Activated CD8-positive, alpha-beta T cell treated with anti-CD3 and anti-CD28 coated beads, Interleukin-2, amount 10 ng/mL, durations not matched to agents 7 days and 5 days (primary cell): Measurements from ENCODE around the gene ST14. TPM values are rescaled to one million over a fixed set of nuclear protein-coding genes. Genes with fewer than 3 reads are reported as not detected.
"Not testable (repeated sequence)": the region's sequence is repeated elsewhere in the genome, so short reads cannot be mapped to it uniquely, and the experiment has no call there.

Source experiments
- ATAC-seq: fragments of 150-1000 bp; cut with Tn5 transposase; one replicate; pipeline ENCODE4 v1.10.0; 2021; ENCODE audit warnings: moderate library complexity
- CTCF ChIA-PET: fragments of 350-600 bp; sonication (Branson Sonifier 250); formaldehyde crosslinking; loops from one replicate; lab custom pipeline; 2021; ENCODE audit warnings: antibody characterized with exemption; lab: Charles Lee
- POLR2A ChIA-PET: fragments of 350-600 bp; sonication (Branson Sonifier 250); formaldehyde crosslinking; loops from one replicate; lab custom pipeline; 2021; ENCODE audit warnings: antibody characterized with exemption; lab: Charles Lee
- DNase-seq: peaks from one replicate; pipeline ENCODE4 v3.0.0-alpha.2; 2020
- H3K27ac Mint-ChIP-seq: one replicate; pipeline ENCODE4 v1.8.0; 2021; ENCODE audit warnings: mild to moderate bottlenecking, mixed read lengths
- H3K27me3 Mint-ChIP-seq: one replicate; pipeline ENCODE4 v1.8.0; 2021; ENCODE audit warnings: low read depth, mixed read lengths
- H3K36me3 Mint-ChIP-seq: one replicate; pipeline ENCODE4 v1.8.0; 2021; ENCODE audit warnings: low read depth, mixed read lengths
- H3K4me1 Mint-ChIP-seq: one replicate; pipeline ENCODE4 v1.8.0; 2021; ENCODE audit warnings: low read depth, mixed read lengths
- H3K4me3 Mint-ChIP-seq: one replicate; pipeline ENCODE4 v1.8.0; 2021; ENCODE audit warnings: mild to moderate bottlenecking, mixed read lengths
- H3K9me3 Mint-ChIP-seq: one replicate; pipeline ENCODE4 v1.8.0; 2022; ENCODE audit warnings: mixed read lengths; ENCODE audit not compliant: insufficient read depth
- total RNA-seq, 2 experiments: library from RNA; stranded (reverse); gene quantifications; one replicate each; pipeline ENCODE4 v1.2.3, GENCODE V29; 2021

The ST14 gene
- total RNA-seq, 2 experiments from 2014 or later, result not detected

DNA sequence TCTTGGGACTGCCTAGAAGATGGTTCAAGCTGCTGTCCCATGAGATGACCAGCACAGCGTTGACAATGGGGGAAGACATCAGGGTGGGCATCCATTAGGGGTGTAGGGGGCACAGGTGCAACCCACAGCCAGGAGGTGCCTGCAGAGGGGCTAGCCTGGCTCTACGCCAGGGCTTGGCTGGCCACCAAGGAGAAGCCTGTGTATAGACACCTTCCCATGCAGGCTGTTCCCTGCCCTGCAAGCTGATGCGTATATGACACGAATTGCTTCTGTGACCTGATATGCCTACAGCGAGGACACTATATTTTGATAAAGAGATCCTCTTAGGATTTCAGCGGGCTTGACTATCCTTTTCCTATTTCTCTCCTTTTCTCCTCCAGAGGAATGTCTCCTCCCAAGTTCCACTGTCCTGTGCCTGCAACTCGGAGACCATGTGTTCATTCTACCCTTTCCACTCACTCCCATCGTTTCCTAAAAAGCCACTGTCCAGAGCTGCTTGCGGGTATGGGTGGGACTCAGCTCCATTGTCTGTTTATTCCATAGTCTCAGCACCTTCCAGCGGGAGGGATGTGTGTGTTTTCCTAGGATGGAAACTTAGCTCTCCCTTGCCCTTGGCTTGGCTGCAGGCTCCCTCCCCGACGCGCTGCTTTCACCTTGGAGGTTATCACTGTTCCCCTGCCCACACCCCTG lies 56.1 kb downstream of the ST14 start:
- Mint-ChIP-seq H3K4me3 (no peak overlapping the region), H3K9me3 (no peaks in the 10 kb centered on the region)
- CTCF ChIA-PET, result no interaction called here

DNA sequence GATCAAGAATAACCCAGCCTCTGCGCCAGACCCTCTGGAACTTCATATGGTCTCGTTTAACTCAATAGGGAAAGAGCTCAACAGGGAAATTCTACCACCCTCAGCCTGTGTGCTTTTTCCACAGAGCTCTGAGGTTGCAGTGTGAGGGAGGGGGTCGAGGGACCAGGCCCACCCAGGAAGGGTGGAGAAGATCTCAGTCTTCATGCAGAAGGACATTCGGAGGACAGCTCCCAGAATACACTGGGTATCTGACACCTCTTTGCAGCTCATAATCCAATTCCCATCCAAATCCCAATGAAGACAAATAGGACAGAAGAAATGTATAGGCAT lies 56.6 kb downstream of the ST14 start:
- H3K36me3 Mint-ChIP-seq, result no peaks in the 10 kb centered on the region
- no peaks in the 10 kb centered on the region for H3K9me3 Mint-ChIP-seq
- peaks cover 8% of the 10 kb centered on the region for H3K27me3 Mint-ChIP-seq
- ChIA-PET POLR2A (interaction anchor here (0.6 kb wide), 1 partner anchor 681 kb away, joined by 4 read pairs; no protein-coding TSS in a partner anchor), CTCF (no interaction called here)
- DNase-seq, result no peak
- H3K27ac Mint-ChIP-seq, result no peak overlapping the region
- no peak overlapping the region for H3K4me3 Mint-ChIP-seq
- ATAC-seq, result no peak
- H3K4me1 Mint-ChIP-seq, result no peaks in the 10 kb centered on the region

More for the DNA sequence above, 56.1 kb downstream of the ST14 start:
- ATAC-seq, result no peak
- no peaks in the 10 kb centered on the region for H3K36me3 Mint-ChIP-seq
- POLR2A ChIA-PET, result interaction anchor here (0.6 kb wide), 1 partner anchor 681 kb away, joined by 4 read pairs; no protein-coding TSS in a partner anchor
- H3K4me1 Mint-ChIP-seq, result no peaks in the 10 kb centered on the region
- no peak overlapping the region for H3K27ac Mint-ChIP-seq
- peaks cover 8% of the 10 kb centered on the region for H3K27me3 Mint-ChIP-seq
- DNase-seq, result peak; percentile 8

DNA sequence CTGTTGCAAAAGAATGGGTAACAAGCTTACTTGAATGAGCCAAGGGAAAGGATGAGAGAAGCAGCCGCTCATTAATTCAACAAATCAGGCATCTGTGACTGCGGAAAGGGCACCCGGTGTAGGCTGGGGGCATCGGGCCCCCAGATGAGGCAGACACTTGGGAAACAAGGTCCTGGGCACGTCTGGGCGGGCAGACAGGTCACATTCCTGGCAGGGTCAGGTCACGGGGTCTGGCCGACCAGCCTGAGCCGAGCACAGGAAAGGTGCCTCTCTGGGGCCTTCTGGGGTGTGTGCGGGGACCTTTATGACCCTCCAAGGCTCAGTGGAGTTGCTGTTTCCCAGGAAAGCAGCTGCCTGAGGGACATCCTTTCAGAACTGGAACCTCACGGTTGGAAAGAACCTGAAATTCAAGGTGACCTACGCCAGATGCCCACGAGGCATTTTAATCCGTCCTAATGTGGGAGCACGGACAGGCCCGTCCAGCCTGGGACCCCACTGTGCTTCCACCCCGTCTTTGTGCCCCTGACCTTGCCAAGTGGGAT lies 57.1 kb downstream of the ST14 start:
- ATAC-seq (no peak), DNase-seq (no peak)
- Mint-ChIP-seq H3K4me1 (no peaks in the 10 kb centered on the region), H3K36me3 (no peaks in the 10 kb centered on the region), H3K27me3 (peaks cover 8% of the 10 kb centered on the region), H3K9me3 (no peaks in the 10 kb centered on the region), H3K27ac (no peak overlapping the region), H3K4me3 (no peak overlapping the region)
- ChIA-PET POLR2A (no interaction called here), CTCF (no interaction called here)

DNA sequence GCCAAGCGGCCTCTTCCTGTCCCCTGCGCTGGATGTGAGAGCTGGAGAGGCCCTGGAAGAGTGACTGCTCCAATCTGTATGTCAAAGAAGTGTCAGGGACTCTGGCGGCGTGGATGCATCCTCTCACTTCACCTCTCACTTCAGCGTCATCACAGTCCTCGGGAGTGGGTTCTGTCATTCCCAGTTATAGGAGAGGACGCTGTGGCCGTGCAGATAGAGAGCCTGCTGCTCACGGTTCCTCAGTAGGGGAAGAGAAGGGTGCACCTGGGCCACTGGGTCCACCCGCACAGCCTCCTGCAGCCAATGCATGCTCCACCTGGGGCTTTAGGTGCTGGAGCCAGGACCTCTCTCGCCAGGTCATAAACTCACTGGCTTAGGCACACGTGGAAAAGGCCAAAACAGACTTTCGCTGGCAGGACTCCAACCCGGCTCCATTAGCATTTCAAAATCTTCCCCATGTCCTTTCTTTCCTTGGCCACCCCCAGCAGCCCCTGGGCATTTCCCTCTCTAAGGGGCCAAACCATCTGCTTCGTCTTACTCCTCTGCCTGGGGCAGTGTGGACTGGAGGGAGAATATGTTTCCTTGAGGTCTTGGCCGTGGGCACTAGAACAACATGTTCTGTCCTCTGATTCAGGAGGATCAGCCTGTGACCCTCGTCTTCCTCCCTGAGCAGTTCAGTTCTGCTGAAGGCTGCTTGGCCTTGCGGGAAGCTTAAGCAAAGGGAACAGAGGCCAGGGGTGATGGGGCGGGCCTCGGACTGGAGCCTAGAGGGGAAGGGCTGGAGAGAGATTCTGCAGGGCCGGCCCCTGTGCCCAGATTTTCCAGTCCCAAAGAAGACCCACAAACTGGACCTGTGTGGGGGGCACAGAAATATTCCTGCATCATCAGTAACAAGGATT lies 57.8 kb downstream of the ST14 start:
- ATAC-seq, result no peak
- H3K27ac Mint-ChIP-seq, result no peak overlapping the region
- POLR2A ChIA-PET, result no interaction called here
- no peaks in the 10 kb centered on the region for H3K36me3 Mint-ChIP-seq
- CTCF ChIA-PET, result no interaction called here
- DNase-seq, result no peak
- no peaks in the 10 kb centered on the region for H3K4me1 Mint-ChIP-seq
- no peaks in the 10 kb centered on the region for H3K9me3 Mint-ChIP-seq
- H3K4me3 Mint-ChIP-seq, result no peak overlapping the region
- H3K27me3 Mint-ChIP-seq, result peaks cover 8% of the 10 kb centered on the region

DNA sequence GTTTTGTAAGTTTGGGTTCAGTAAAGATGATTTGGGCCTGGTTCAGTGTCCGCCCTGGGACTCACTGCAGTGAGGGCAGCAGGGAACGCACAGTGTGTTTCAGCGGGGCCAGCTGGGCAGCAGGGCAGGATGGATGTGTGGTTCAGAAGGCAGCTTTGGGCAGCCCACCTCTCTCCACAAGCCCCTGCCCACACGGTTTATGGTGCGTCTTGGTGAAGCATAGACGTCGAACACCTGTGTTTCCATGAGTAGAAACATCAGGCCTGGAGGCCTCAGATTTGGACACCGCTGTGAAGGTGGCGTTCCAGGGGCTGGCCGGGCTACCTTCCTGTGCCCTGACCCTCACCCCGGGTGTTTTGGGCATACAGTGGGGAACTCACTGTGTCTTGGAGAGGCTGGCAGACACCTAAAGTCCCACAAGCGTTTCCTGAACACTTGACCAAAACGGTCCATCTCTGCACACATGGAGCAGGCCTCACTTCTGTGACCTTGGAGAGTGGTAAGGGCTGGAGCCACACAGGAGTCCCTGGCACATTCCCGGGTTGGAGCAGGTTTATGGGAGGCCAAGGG lies 59.0 kb downstream of the ST14 start:
- Mint-ChIP-seq H3K9me3 (no peaks in the 10 kb centered on the region), H3K36me3 (no peaks in the 10 kb centered on the region), H3K27me3 (peaks cover 8% of the 10 kb centered on the region), H3K4me1 (peaks cover 6% of the 10 kb centered on the region), H3K4me3 (no peak overlapping the region), H3K27ac (no peak overlapping the region)
- DNase-seq (no peak), ATAC-seq (no peak)
- POLR2A ChIA-PET, result no interaction called here
- CTCF ChIA-PET, result no interaction called here

DNA sequence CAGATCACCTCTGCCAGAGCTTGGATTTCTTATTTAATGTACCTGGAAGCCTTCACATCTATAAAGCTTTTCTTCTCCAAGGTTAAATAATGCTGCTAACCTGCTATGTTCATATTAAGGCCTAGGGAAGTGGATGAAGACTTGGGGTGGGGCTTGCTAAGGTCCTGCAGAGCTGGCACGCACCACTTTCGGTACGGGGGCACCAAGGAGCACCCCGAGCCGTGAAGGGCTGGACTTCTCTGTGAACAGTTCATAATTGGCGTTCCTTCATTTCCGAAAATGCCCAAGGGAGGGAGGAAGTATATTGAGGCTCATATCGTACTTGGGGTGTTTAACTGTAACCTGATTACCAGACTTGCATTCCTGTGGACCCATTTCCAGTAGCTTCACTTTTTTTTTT lies 59.6 kb downstream of the ST14 start:
- Mint-ChIP-seq H3K36me3 (no peaks in the 10 kb centered on the region), H3K27me3 (peaks cover 8% of the 10 kb centered on the region), H3K27ac (no peak overlapping the region), H3K4me3 (no peak overlapping the region), H3K9me3 (no peaks in the 10 kb centered on the region), H3K4me1 (peaks cover 8% of the 10 kb centered on the region)
- ATAC-seq, result no peak
- ChIA-PET CTCF (no interaction called here), POLR2A (no interaction called here)
- DNase-seq, result no peak

DNA sequence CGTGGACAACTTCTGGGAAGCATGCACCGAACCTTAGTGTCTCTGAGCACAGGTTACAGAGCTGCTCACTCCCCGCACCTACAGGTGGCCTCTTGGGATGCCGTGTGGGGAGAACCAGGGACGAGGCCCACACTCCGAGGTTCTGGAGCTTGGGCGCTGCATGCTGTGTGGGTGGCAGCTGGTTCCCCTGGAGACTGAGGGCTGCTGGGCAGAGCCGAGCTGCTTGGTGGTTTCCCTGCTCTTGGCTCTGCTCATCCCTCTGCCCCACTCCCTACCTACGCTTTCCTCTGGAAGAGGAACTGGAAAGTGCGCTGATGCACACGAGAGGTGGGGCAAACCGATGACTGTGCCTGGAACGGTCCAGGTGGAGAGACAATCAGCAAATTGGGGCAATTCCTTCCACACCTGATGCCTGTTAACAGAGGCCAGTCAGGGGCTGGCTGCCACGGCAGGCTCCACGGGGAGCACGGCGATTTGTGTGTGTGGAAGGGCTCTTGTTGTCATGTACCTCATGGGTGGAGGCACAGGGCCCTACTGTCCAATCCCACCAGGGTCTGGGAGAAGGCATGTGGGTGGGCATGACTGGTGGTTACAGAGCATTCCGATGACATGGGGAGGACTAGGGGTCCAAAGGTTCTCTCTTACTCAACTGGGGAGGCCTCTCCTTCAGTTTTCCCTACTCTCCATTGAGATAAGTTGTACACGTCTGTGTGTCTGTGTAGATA lies 60.9 kb downstream of the ST14 start:
- no peaks in the 10 kb centered on the region for H3K9me3 Mint-ChIP-seq
- H3K36me3 Mint-ChIP-seq, result no peaks in the 10 kb centered on the region
- peaks cover 3% of the 10 kb centered on the region for H3K27me3 Mint-ChIP-seq
- ChIA-PET CTCF (no interaction called here), POLR2A (no interaction called here)
- H3K4me3 Mint-ChIP-seq, result no peak overlapping the region
- no peak for DNase-seq
- ATAC-seq, result no peak
- no peak overlapping the region for H3K27ac Mint-ChIP-seq
- H3K4me1 Mint-ChIP-seq, result peaks cover 8% of the 10 kb centered on the region

DNA sequence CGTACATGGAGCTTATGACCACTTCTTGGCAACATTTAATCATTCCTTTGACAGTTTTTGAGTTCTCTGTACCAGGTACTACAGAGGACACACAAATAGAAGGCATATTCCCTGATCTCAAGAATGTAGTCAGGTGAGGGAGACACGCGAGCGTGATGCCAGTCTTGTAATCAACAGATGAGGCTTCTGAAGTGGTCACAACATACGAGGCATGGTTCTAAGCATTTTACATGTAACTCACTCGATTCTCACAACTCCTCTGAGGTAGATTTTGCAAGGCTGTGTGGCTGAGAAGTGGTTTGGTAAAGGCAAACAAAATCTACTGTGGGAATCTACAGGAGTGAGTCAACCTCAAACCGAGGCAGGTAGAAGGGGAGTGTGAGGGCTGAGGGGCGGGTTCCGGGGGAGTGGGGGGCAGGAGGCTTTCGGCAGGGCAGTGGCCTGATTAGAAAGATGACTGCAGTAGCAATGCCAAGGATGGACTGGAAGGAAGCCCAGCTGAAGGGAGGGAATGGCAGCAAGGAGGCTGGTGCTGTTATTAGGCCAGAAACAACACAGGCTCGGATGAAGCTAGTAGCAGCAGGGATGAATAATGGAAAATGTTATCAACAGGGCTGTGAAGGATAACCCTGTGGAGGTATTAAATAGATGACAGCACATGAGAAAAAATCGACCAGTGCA lies 63.8 kb downstream of the ST14 start:
- H3K27me3 Mint-ChIP-seq, result no peaks in the 10 kb centered on the region
- no peak overlapping the region for H3K27ac Mint-ChIP-seq
- no peaks in the 10 kb centered on the region for H3K36me3 Mint-ChIP-seq
- CTCF ChIA-PET, result interaction anchor here (0.9 kb wide), 1 partner anchor 11 kb away, joined by 3 read pairs; no protein-coding TSS in a partner anchor
- no peak for DNase-seq
- H3K9me3 Mint-ChIP-seq, result no peaks in the 10 kb centered on the region
- no peak for ATAC-seq
- POLR2A ChIA-PET, result no interaction called here
- no peak overlapping the region for H3K4me3 Mint-ChIP-seq
- peaks cover 8% of the 10 kb centered on the region for H3K4me1 Mint-ChIP-seq

DNA sequence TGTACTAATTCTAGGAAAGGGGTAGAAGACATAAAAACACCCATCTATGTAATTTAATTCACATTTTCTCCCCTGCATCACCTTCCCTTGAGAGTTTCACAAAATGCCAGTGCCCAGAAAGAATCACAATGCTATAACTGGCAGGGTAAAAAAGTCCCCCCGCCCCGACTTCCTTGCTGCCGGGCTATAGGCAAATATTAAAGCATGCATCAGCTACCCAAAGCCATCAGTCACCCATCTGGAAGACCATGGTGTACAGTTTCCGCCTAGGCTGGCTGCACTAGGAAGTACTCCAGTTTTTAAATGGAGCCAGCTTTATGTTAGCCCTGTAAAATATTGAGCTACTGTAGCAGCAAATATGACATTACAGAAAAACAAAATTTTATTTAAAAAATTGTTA lies 67.8 kb downstream of the ST14 start:
- no peak overlapping the region for H3K4me3 Mint-ChIP-seq
- DNase-seq (no peak), ATAC-seq (no peak)
- H3K27me3 Mint-ChIP-seq, result no peaks in the 10 kb centered on the region
- no peak overlapping the region for H3K27ac Mint-ChIP-seq
- H3K36me3 Mint-ChIP-seq, result peaks cover 2% of the 10 kb centered on the region
- no peaks in the 10 kb centered on the region for H3K9me3 Mint-ChIP-seq
- H3K4me1 Mint-ChIP-seq, result peaks cover 8% of the 10 kb centered on the region
- ChIA-PET CTCF (no interaction called here), POLR2A (no interaction called here)

DNA sequence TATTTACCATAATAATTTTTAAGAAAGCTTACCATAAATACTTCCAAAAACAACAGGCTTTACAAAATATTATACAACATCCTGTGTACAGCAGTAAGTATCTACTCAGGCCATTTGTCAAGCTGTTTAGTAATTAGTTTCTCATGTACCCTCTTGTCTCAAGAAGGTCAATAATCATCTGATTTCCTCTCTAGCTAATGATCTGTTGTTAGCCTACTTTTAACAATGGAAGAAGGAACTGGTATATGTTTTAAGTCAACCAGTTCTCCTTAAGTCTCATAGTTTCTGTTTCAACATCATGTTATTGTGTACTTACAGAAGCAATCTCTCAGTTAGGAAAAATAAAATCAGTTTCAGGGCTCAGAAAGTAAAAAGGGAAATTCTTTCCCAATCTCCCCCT lies 73.9 kb downstream of the ST14 start:
- H3K27ac Mint-ChIP-seq, ATAC-seq, CTCF ChIA-PET, H3K4me1 Mint-ChIP-seq, POLR2A ChIA-PET, DNase-seq, H3K4me3 Mint-ChIP-seq, H3K9me3 Mint-ChIP-seq, H3K27me3 Mint-ChIP-seq: not testable (repeated sequence)
- H3K36me3 Mint-ChIP-seq, result peaks cover 24% of the 10 kb centered on the region

DNA sequence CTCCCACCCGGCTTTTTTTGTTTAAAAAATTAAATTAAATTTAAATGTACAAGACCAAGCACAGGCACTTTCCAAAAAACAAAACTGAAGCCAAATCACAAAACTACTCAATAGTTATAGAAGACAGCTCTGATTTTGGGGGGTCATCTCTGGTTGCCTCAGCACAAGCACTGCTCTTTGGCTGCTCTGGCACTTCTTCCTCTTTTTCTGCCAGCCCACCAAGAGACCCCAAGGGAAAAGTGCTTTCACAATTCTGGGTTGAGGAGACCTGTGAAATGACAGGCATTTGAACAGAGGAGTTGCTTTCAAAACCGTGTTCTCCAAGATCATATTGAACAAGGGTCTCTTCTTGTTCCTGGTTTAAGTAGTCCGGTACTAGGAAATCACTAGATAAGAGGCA lies 74.3 kb downstream of the ST14 start:
- H3K27ac Mint-ChIP-seq, POLR2A ChIA-PET, H3K4me3 Mint-ChIP-seq, H3K27me3 Mint-ChIP-seq, ATAC-seq, H3K9me3 Mint-ChIP-seq, CTCF ChIA-PET, H3K4me1 Mint-ChIP-seq, DNase-seq: not testable (repeated sequence)
- H3K36me3 Mint-ChIP-seq, result peaks cover 24% of the 10 kb centered on the region
